Tibial nerve (tissue), 4 donors: Measurements from ENCODE around the gene FAU. TPM values are rescaled to one million over a fixed set of nuclear protein-coding genes. Genes with fewer than 3 reads are reported as not detected.

ENCODE experiments used
- DNase-seq, 2 donors: peaks; one replicate each; pipeline ENCODE4 v3.0.0-alpha.2; 2019; ENCODE audit warnings: low spot score in 2 of 2
- H3K27ac ChIP-seq, 4 donors: fragments of 200-600 bp; sonication (generic) in 3 of 4; one replicate each; pipeline ENCODE4 v1.5.1; 2017 to 2019; ENCODE audit warnings: mild to moderate bottlenecking in 1 of 4
- H3K27me3 ChIP-seq, 2 donors: fragments of 200-600 bp; sonication (generic) in 1 of 2; one replicate each; pipeline versions ENCODE4 v1.5.1 to v1.6.0; 2017 to 2019
- H3K36me3 ChIP-seq, 3 donors: fragments of 200-600 bp; sonication (generic); one replicate each; pipeline ENCODE4 v1.5.1; 2018 to 2019
- H3K4me1 ChIP-seq, 4 donors: fragments of 200-600 bp; sonication (generic) in 3 of 4; one replicate each; pipeline ENCODE4 v1.5.1; 2017 to 2019
- H3K4me3 ChIP-seq, 4 donors: fragments of 200-600 bp; sonication (generic) in 3 of 4; one replicate each; pipeline ENCODE4 v1.5.1; 2017 to 2019; ENCODE audit warnings: mild to moderate bottlenecking in 1 of 4, moderate library complexity in 1 of 4
- H3K9me3 ChIP-seq, 4 donors: fragments of 200-600 bp; sonication (generic) in 3 of 4; one replicate each; pipeline ENCODE4 v1.5.1; 2017 to 2019
- CTCF ChIP-seq, 5 experiments: fragments of 200-600 bp in 3 of 5; fragments of 450-650 bp in 2 of 5; sonication (generic) in 3 of 5; IDR thresholded peaks; one replicate each; pipeline ENCODE4 v1.5.1; 2016 to 2019; ENCODE audit warnings: antibody characterized with exemption in 5 of 5, mild to moderate bottlenecking in 3 of 5, moderate library complexity in 2 of 5
- EP300 ChIP-seq, 2 donors: sonication (generic); formaldehyde crosslinking; IDR thresholded peaks; one replicate each; pipeline ENCODE4 v1.6.1; 2017; ENCODE audit warnings: antibody characterized with exemption in 2 of 2, mild to moderate bottlenecking in 1 of 2
- POLR2A ChIP-seq, 2 donors: fragments of 450-650 bp; IDR thresholded peaks; one replicate each; pipeline ENCODE4 v1.6.1; 2017; ENCODE audit warnings: antibody characterized with exemption in 2 of 2, mild to moderate bottlenecking in 2 of 2, moderate library complexity in 2 of 2
- WGBS, 2 donors: methylation state at CpG; one replicate each; pipeline ENCODE4 v1.1.5; 2018; 5-methylcytosine and 5-hydroxymethylcytosine counted together
- total RNA-seq, 4 donors: library from RNA; depleted of rRNA; stranded (reverse); fragments of >200 nt; gene quantifications; one replicate each; pipeline ENCODE4 v1.1.0, GENCODE V29; 2016

Gene FAU
- total RNA-seq, 4 donors from 2014 or later = 1,078 to 1,548 (median 1,229) TPM

GRCh38 chr11:65133724-65134123 lies 11.8 kb upstream of the FAU start:
- DNase-seq = peak in 1 of 2 donors; percentile 53
- Histone ChIP-seq H3K4me1 (peaks cover 0 to 41% (median 20%) of the 10 kb centered on the region in 4 donors), H3K4me3 (peak overlapping the region; percentile 69 to 94 (median 89)), H3K27me3 (no peaks in the 10 kb centered on the region), H3K27ac (peak overlapping the region; percentile 95 to 99 (median 96)), H3K9me3 (no peaks in the 10 kb centered on the region), H3K36me3 (peaks cover 0 to 43% (median 32%) of the 10 kb centered on the region in 3 donors)
- no peak for TF ChIP-seq CTCF (IDR thresholded peaks at IDR 0.05)
- TF ChIP-seq POLR2A (IDR thresholded peaks at IDR 0.05) = no peak
- TF ChIP-seq EP300 (IDR thresholded peaks at IDR 0.05) = no peak
- WGBS, 2 donors = 1 to 2% methylated on average over 18 to 20 of the region's 20 CpGs

- Histone ChIP-seq H3K27ac (peak overlapping the region; percentile 29 to 99 (median 95)), H3K4me3 (peak overlapping the region; percentile 69 to 94 (median 89)), H3K9me3 (no peaks in the 10 kb centered on the region), H3K36me3 (peaks cover 0 to 49% (median 35%) of the 10 kb centered on the region in 3 donors), H3K4me1 (peaks cover 0 to 41% (median 20%) of the 10 kb centered on the region in 4 donors), H3K27me3 (no peaks in the 10 kb centered on the region)
- DNase-seq = no peak
- 38% methylated on average over 18 of the region's 18 CpGs for WGBS, 2 donors
- TF ChIP-seq EP300 (IDR thresholded peaks at IDR 0.05) (no peak), POLR2A (IDR thresholded peaks at IDR 0.05) (no peak), CTCF (IDR thresholded peaks at IDR 0.05) (no peak)
Measured at GRCh38 chr11:65132988-65133700, 11.2 kb upstream of the FAU start.

- DNase-seq = no peak
- no peaks in the 10 kb centered on the region for H3K27me3 ChIP-seq
- WGBS, 2 donors = 57 to 62% methylated on average over 9 to 10 of the region's 10 CpGs
- peaks cover 0 to 41% (median 20%) of the 10 kb centered on the region in 4 donors for H3K4me1 ChIP-seq
- H3K4me3 ChIP-seq = peak overlapping the region in 2 of 4 donors; percentile 69 to 85
- no peaks in the 10 kb centered on the region for H3K9me3 ChIP-seq
- no peak for TF ChIP-seq EP300 (IDR thresholded peaks at IDR 0.05)
- no peak for TF ChIP-seq POLR2A (IDR thresholded peaks at IDR 0.05)
- TF ChIP-seq CTCF (IDR thresholded peaks at IDR 0.05) = no peak
- H3K27ac ChIP-seq = peak overlapping the region in 3 of 4 donors; percentile 42 to 99 (median 95)
- peaks cover 0 to 56% (median 41%) of the 10 kb centered on the region in 3 donors for H3K36me3 ChIP-seq
Measured at GRCh38 chr11:65132238-65132987, 10.5 kb upstream of the FAU start.

- Histone ChIP-seq H3K36me3 (peaks cover 0 to 62% (median 46%) of the 10 kb centered on the region in 3 donors), H3K27ac (no peak overlapping the region), H3K9me3 (no peaks in the 10 kb centered on the region), H3K4me3 (no peak overlapping the region), H3K4me1 (peaks cover 0 to 41% (median 20%) of the 10 kb centered on the region in 4 donors), H3K27me3 (no peaks in the 10 kb centered on the region)
- DNase-seq = no peak
- TF ChIP-seq EP300 (IDR thresholded peaks at IDR 0.05) (no peak), POLR2A (IDR thresholded peaks at IDR 0.05) (no peak), CTCF (IDR thresholded peaks at IDR 0.05) (no peak)
- 76 to 86% methylated on average over 5 to 6 of the region's 6 CpGs for WGBS, 2 donors
Measured at GRCh38 chr11:65131895-65132237, 9.9 kb upstream of the FAU start.

GRCh38 chr11:65131417-65131776 lies 9.5 kb upstream of the FAU start:
- Histone ChIP-seq H3K27me3 (no peaks in the 10 kb centered on the region), H3K4me1 (peaks cover 0 to 41% (median 20%) of the 10 kb centered on the region in 4 donors), H3K36me3 (peaks cover 0 to 67% (median 51%) of the 10 kb centered on the region in 3 donors), H3K27ac (no peak overlapping the region), H3K9me3 (no peaks in the 10 kb centered on the region), H3K4me3 (no peak overlapping the region)
- TF ChIP-seq CTCF (IDR thresholded peaks at IDR 0.05) (no peak), EP300 (IDR thresholded peaks at IDR 0.05) (no peak), POLR2A (IDR thresholded peaks at IDR 0.05) (no peak)
- no peak for DNase-seq
- WGBS, 2 donors = 58 to 59% methylated on average over 3 of the region's 3 CpGs
